Adipocyte (in vitro differentiated cells): Measurements from ENCODE around the gene SETD4.

Source experiments
- DNase-seq: peaks from one replicate; pipeline ENCODE4 v3.0.0-alpha.2; 2015; ENCODE audit warnings: low read depth
- H3K27me3 ChIP-seq: replicated peaks from 2 replicates; pipeline ENCODE4 v1.7.0; 2013; ENCODE audit warnings: mild to moderate bottlenecking, low read length, moderate library complexity; ENCODE audit not compliant: control insufficient read depth, insufficient read depth
- H3K36me3 ChIP-seq: 2 replicates; pipeline ENCODE4 v1.7.0; 2013; ENCODE audit warnings: low read length, mild to moderate bottlenecking, moderate library complexity; ENCODE audit not compliant: control insufficient read depth, insufficient read depth, severe bottlenecking
- H3K4me1 ChIP-seq: 2 replicates; pipeline ENCODE4 v1.7.0; 2013; ENCODE audit warnings: mild to moderate bottlenecking, low read length, moderate library complexity; ENCODE audit not compliant: control insufficient read depth, insufficient read depth
- H3K4me3 ChIP-seq: 2 replicates; pipeline ENCODE4 v1.7.0; 2013; ENCODE audit warnings: mild to moderate bottlenecking, low read length, moderate library complexity
- H3K9ac ChIP-seq: 2 replicates; pipeline ENCODE4 v1.7.0; 2013; ENCODE audit warnings: mild to moderate bottlenecking, low read length, moderate library complexity
- H3K9me3 ChIP-seq: 2 replicates; pipeline ENCODE4 v1.7.0; 2013; ENCODE audit warnings: mild to moderate bottlenecking, low read length, moderate library complexity; ENCODE audit not compliant: control insufficient read depth

The SETD4 gene

GRCh38 chr21:36064085-36064460, 3.7 kb upstream of the SETD4 start:
- no peak for DNase-seq
- no peak overlapping the region for H3K4me3 ChIP-seq
- no peaks in the 10 kb centered on the region for H3K27me3 ChIP-seq
- H3K36me3 ChIP-seq = no peaks in the 10 kb centered on the region
- peaks cover 8% of the 10 kb centered on the region for H3K4me1 ChIP-seq
- H3K9ac ChIP-seq = no peak overlapping the region
- peaks cover 5% of the 10 kb centered on the region for H3K9me3 ChIP-seq

- H3K4me3 ChIP-seq = no peak overlapping the region
- H3K4me1 ChIP-seq = peaks cover 10% of the 10 kb centered on the region
- no peaks in the 10 kb centered on the region for H3K27me3 ChIP-seq
- H3K9ac ChIP-seq = no peak overlapping the region
- H3K36me3 ChIP-seq = no peaks in the 10 kb centered on the region
- no peak for DNase-seq
- H3K9me3 ChIP-seq = no peaks in the 10 kb centered on the region
Measured at GRCh38 chr21:36063375-36064084, 3.2 kb upstream of the SETD4 start.

GRCh38 chr21:36061445-36061844, 1.1 kb upstream of the SETD4 start:
- Histone ChIP-seq H3K36me3 (peaks cover 13% of the 10 kb centered on the region), H3K4me3 (no peak overlapping the region), H3K9ac (no peak overlapping the region), H3K4me1 (peaks cover 16% of the 10 kb centered on the region), H3K27me3 (no peaks in the 10 kb centered on the region), H3K9me3 (no peaks in the 10 kb centered on the region)
- DNase-seq = no peak

- Histone ChIP-seq H3K4me1 (peaks cover 13% of the 10 kb centered on the region), H3K36me3 (peaks cover 30% of the 10 kb centered on the region), H3K4me3 (peak overlapping the region; percentile 96), H3K9ac (peak overlapping the region; percentile 92), H3K9me3 (no peaks in the 10 kb centered on the region), H3K27me3 (no peaks in the 10 kb centered on the region)
- DNase-seq = no peak
Measured at GRCh38 chr21:36059823-36060158, 535 bp downstream of the SETD4 start.

- DNase-seq = no peak
- Histone ChIP-seq H3K27me3 (no peaks in the 10 kb centered on the region), H3K36me3 (peaks cover 63% of the 10 kb centered on the region), H3K9me3 (no peaks in the 10 kb centered on the region), H3K4me1 (peaks cover 9% of the 10 kb centered on the region), H3K9ac (no peak overlapping the region), H3K4me3 (no peak overlapping the region)
Measured at GRCh38 chr21:36055551-36055950, 4.8 kb downstream of the SETD4 start.

- Histone ChIP-seq H3K36me3 (peaks cover 74% of the 10 kb centered on the region), H3K4me3 (no peak overlapping the region), H3K4me1 (peaks cover 6% of the 10 kb centered on the region), H3K9me3 (no peaks in the 10 kb centered on the region), H3K27me3 (no peaks in the 10 kb centered on the region), H3K9ac (no peak overlapping the region)
- DNase-seq = no peak
Measured at GRCh38 chr21:36053715-36054062, 6.6 kb downstream of the SETD4 start.

GRCh38 chr21:36052860-36053714, 7.2 kb downstream of the SETD4 start:
- peaks cover 75% of the 10 kb centered on the region for H3K36me3 ChIP-seq
- H3K4me1 ChIP-seq = peaks cover 4% of the 10 kb centered on the region
- no peak for DNase-seq
- H3K9ac ChIP-seq = no peak overlapping the region
- no peak overlapping the region for H3K4me3 ChIP-seq
- H3K9me3 ChIP-seq = no peaks in the 10 kb centered on the region
- H3K27me3 ChIP-seq = no peaks in the 10 kb centered on the region

GRCh38 chr21:36048357-36048756, 12.0 kb downstream of the SETD4 start:
- H3K36me3 ChIP-seq = peaks cover 79% of the 10 kb centered on the region
- no peaks in the 10 kb centered on the region for H3K9me3 ChIP-seq
- H3K9ac ChIP-seq = no peak overlapping the region
- no peak overlapping the region for H3K4me3 ChIP-seq
- H3K27me3 ChIP-seq = no peaks in the 10 kb centered on the region
- no peak for DNase-seq
- no peaks in the 10 kb centered on the region for H3K4me1 ChIP-seq

- Histone ChIP-seq H3K9me3 (no peaks in the 10 kb centered on the region), H3K36me3 (peaks cover 81% of the 10 kb centered on the region), H3K4me1 (no peaks in the 10 kb centered on the region), H3K9ac (no peak overlapping the region), H3K27me3 (no peaks in the 10 kb centered on the region), H3K4me3 (no peak overlapping the region)
- no peak for DNase-seq
Measured at GRCh38 chr21:36047139-36047538, 13.2 kb downstream of the SETD4 start.

- no peak overlapping the region for H3K4me3 ChIP-seq
- H3K9ac ChIP-seq = no peak overlapping the region
- H3K36me3 ChIP-seq = peaks cover 88% of the 10 kb centered on the region
- H3K9me3 ChIP-seq = no peaks in the 10 kb centered on the region
- H3K27me3 ChIP-seq = no peaks in the 10 kb centered on the region
- DNase-seq = peak; percentile 7
- H3K4me1 ChIP-seq = no peaks in the 10 kb centered on the region
Measured at GRCh38 chr21:36045993-36046392, 14.3 kb downstream of the SETD4 start.

- no peak for DNase-seq
- no peaks in the 10 kb centered on the region for H3K27me3 ChIP-seq
- H3K4me1 ChIP-seq = no peaks in the 10 kb centered on the region
- no peaks in the 10 kb centered on the region for H3K9me3 ChIP-seq
- no peak overlapping the region for H3K4me3 ChIP-seq
- H3K36me3 ChIP-seq = peaks cover 85% of the 10 kb centered on the region
- no peak overlapping the region for H3K9ac ChIP-seq
Measured at GRCh38 chr21:36044056-36044455, 16.3 kb downstream of the SETD4 start.
